GM21528 (cell line): ENCODE results near the gene RNASE9.
"Not testable (repeated sequence)": the region's sequence is repeated elsewhere in the genome, so short reads cannot be mapped to it uniquely, and the experiment has no call there.

ENCODE experiments used
- ATAC-seq: cut with Tn5 transposase; IDR thresholded peaks from one replicate; pipeline ENCODE4 v1.9.1; 2021; ENCODE audit warnings: mild to moderate bottlenecking, moderate library complexity; ENCODE audit not compliant: unreplicated experiment, low FRiP score

The RNASE9 gene

GRCh38 chr14:20560961-20561360, at the start of gene RNASE9:
Gene RNASE9 (minus strand): TSS chr14:20561047.
- no peak for ATAC-seq

GRCh38 chr14:20610002-20610765, 49.3 kb upstream of the RNASE9 start:
- ATAC-seq, result no peak

- peak; percentile 24 for ATAC-seq
These were observed 48.6 kb upstream of the RNASE9 start for GRCh38 chr14:20609215-20610001.

DNA sequence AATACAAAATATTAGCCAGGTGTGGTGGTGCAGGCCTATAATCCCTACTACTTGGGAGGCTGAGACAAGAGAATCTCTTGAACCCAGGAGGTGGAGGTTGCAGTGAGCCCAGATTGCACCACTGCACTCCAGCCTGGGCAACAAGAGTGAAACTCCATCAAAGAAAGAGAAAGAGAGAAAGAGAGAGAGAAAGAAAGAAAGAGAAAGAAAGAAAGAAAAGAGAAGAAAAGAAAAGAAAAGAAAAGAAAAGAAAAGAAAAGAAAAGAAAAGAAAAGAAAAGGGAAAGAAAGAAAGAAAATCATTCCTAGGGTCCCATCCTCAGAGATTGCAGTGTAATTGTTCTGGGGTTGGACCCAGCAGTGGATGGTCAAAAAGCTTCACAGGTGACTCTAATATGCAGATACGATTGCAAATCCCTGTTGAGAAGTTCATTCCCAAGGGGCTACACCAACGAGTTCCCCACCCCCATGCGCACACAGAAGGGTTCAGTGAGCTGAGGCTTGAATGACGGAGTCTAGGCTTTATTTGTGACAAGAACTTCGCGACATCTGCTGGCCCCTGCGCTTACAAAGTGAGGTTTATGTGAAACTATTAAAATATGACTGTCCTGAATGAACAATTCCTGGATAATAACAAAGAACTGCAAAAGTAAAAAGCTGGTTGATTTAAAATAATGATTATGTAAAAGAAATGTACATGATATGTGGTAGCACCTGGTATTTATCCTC, 47.7 kb upstream of the RNASE9 start:
- no peak for ATAC-seq

DNA sequence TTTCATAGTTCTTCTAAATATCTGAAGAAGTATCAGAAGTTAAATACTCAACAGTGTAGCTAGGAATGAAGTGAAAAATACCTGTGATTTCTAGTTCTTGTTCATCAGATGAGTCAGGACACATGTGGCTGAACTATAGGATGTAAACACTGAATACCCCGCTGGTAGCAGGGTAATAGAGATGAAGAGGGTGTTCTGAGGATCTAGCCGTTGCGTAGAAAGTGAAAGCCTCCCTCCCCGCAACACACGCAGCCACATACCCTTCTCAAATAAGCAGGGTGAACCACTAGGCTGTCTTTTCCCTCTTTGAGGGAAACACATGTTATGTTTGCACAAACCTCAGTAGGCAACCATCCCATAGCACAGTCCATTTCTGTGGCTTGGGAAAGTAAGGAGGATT, 46.8 kb upstream of the RNASE9 start:
- no peak for ATAC-seq

DNA sequence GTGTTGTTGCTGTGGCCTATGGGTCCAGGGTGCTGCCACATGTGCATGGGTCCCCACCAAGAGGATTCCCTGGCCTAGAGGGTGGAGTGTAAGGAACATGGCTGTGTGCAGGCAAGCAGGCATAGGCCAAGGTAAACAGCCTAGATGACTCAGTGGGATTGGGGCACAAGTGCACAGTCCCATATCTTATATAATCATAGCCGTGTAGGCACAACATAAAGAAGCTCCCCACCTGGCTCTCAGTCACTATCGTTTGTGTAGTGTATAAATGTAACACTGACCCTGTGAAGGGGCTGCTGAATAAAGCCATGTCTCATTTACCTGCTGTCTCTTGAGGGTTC, 46.0 kb upstream of the RNASE9 start:
- no peak for ATAC-seq

- no peak for ATAC-seq
These were observed 45.5 kb upstream of the RNASE9 start for GRCh38 chr14:20606190-20606901.

- no peak for ATAC-seq
These were observed 43.2 kb upstream of the RNASE9 start for GRCh38 chr14:20603813-20604690.

DNA sequence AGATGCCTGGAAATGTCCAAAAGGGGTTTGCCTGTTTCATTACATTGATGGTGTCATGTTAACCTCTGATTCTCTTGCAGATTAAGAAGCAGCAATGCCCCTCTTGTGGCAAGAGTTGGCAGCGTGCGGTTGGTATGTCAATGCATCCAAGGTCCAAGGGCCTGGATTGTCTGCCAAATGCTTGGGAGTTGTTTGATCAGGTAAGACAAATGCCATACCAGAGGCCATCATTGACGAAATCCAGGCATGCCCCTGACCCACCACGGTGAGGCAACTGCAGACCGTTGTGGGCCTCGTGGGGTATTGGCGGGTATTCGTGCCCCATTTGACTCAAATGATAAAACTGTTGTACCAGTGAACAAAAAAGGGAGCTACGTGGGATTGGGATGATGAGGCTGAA, 41.7 kb upstream of the RNASE9 start:
- no peak for ATAC-seq

DNA sequence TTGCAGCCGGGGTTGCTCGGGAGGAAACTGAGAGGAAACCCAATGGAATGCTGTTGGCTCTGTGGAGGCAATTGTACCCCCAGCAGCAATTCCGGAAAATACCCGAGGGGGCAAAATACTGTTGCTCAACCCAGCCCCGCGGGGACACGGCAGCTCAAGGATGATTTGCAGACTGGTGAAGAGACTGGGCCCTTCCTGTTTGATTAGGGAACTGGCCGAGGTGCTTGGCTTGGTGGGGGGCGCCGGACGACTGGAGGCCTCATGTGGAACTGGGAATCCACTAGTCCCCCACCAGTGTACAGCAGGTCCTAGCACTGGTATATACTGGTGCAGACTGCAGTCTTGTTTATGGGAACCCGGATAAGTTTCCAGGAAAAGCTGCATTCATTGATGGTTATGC, 40.7 kb upstream of the RNASE9 start:
- ATAC-seq, result no peak

- ATAC-seq, result no peak
These were observed 36.3 kb upstream of the RNASE9 start for GRCh38 chr14:20597108-20597507.

DNA sequence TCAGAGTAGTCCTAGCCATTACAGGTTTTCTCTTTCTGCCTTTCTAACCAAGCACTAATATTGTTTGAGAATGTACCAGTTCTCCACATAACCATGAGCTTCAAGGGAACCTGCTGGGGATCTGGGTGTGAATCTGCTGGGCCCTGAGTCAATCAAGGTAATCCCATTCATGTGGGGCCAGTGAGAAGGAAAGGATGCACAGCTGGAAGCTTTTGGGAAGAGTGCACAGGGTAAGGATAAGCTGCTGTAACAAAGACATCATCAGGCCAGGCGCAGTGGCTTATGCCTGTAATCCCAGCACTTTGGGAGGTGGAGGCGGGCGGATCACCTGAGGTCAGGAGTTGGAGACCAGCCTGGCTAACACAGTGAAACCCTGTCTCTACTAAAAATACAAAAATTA, 34.9 kb upstream of the RNASE9 start:
- ATAC-seq, result not testable (repeated sequence)

DNA sequence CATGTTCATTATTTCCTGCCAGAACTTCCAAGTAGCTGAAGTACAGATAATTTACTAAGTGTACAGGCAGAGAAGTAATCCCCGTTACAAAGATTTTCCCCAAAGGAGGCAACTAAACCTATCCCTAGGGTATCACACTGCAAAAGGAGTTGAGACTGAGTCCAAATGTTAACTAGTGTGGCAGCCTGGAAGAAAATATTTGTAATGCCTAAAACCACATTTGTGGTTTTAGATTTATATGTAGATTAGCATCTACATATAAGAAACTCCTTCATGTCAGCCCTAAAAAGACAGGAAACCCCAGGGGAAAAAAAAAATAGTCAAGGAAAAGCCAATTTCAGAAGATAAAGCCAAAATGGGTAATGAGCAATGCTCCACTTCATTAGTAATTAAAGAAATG, 31.7 kb upstream of the RNASE9 start:
- ATAC-seq, result no peak

DNA sequence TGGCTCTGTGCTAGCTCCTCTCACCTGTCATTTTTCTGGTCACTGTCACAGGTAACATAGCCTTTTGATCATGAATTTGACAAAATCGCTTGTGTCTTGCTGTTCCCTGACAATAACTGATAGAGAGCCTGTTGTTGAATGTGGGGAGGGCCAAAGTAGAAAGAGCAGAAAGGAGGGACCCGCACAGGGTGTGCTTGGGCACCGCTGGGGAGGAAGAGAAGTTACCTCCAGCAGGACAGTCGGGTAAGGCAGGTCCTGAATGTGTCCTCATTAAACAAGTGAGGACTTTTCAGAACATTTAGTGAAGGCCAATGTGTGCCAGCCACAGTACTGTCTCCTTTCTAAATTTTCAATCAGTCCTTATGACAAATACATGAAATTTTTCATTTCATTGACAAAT, 30.4 kb upstream of the RNASE9 start, which contains the start of gene RNASE12:
RNASE12 (minus strand) TSS at position 142 of the 400 bp plus-strand sequence. CDS start 653 bp downstream, outside the sequence.
- ATAC-seq, result no peak

GRCh38 chr14:20587489-20588154, 26.8 kb upstream of the RNASE9 start, which contains the start of gene RNASE11:
Gene RNASE11 (minus strand): TSS chr14:20588001.
- no peak for ATAC-seq

- ATAC-seq, result no peak
These were observed 23.1 kb upstream of the RNASE9 start for GRCh38 chr14:20583908-20584307.

GRCh38 chr14:20583142-20583541, 22.3 kb upstream of the RNASE9 start:
- ATAC-seq, result no peak

DNA sequence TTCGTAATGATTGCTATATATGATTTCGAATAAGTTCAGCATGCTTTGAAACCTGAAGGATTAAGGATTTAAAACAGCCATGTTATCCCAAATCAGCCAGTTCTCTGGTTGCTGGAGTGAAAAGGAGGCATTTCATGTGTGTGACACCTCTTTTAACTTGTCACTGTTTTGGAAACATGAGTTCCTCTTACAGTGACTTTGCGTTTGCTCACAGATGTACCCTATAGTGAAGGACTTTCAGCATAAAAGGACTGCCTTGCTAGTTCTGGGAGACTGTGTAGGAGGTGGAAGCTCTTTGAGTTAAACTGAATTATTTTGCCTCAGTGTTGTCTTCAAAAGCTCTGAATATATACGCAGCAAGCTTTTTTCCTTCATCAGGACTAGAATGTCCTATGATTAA, 19.4 kb upstream of the RNASE9 start:
- ATAC-seq, result no peak
